Measurements from ENCODE around the gene SOX5. TPM values are rescaled to one million over a fixed set of nuclear protein-coding genes. Genes with fewer than 3 reads are reported as not detected.
"Not testable (repeated sequence)": the region's sequence is repeated elsewhere in the genome, so short reads cannot be mapped to it uniquely, and the experiment has no call there.

SOX5 gene
- total RNA-seq, 1 donor from 2014 or later: 2.1 TPM

DNA sequence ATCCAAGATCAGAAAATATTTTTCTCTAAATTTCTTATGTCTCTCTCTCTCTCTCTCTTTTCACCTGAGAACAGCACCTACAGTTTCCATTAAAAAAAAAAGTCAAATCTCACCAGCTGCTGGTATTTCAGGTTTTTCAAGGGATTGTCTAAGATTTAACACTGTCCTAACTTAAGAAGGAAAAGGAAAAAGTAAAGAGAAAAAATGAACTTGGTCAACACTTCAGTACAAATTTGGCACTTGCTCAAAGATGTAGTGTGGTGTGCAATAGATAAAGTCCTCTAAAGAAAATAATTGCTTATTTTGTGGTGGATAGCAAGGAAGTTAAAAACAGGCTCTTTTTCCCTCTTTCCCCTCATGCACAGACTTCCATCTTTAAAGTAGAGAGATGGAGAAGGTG lies 416.2 kb downstream of the SOX5 start:
- Mint-ChIP-seq H3K27ac (no peak overlapping the region), H3K36me3 (ENCODE audit: low read depth) (no peaks in the 10 kb centered on the region), H3K27me3 (no peaks in the 10 kb centered on the region), H3K4me1 (no peaks in the 10 kb centered on the region), H3K9me3 (no peaks in the 10 kb centered on the region), H3K4me3 (no peak overlapping the region)
- intact Hi-C loops (cut with micrococcal nuclease): no loop called here
- no peak for DNase-seq

DNA sequence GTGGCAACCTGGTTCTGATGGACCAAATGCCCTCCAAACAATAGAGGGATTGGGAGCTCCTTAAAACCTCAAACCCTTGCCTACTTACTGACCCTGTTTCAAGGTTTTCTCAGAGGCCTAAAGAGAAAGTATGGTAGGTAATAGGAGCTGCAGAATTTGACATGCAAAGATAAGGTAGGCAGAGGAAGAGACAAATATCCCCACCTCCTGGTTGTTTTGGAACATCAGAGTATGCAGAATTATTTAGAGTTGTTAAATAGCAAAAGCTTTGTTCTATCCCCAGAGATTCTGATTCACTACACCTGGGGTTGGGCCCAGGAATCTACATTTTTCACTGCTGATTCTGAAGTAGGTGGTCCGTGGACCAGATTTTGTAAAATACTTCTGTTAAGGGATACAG lies 421.2 kb downstream of the SOX5 start:
- no peaks in the 10 kb centered on the region for H3K27me3 Mint-ChIP-seq
- intact Hi-C loops (cut with micrococcal nuclease): no loop called here
- no peaks in the 10 kb centered on the region for H3K4me1 Mint-ChIP-seq
- DNase-seq: no peak
- no peak overlapping the region for H3K27ac Mint-ChIP-seq
- no peak overlapping the region for H3K4me3 Mint-ChIP-seq
- H3K9me3 Mint-ChIP-seq: no peaks in the 10 kb centered on the region
- no peaks in the 10 kb centered on the region for H3K36me3 Mint-ChIP-seq (ENCODE audit: low read depth)

DNA sequence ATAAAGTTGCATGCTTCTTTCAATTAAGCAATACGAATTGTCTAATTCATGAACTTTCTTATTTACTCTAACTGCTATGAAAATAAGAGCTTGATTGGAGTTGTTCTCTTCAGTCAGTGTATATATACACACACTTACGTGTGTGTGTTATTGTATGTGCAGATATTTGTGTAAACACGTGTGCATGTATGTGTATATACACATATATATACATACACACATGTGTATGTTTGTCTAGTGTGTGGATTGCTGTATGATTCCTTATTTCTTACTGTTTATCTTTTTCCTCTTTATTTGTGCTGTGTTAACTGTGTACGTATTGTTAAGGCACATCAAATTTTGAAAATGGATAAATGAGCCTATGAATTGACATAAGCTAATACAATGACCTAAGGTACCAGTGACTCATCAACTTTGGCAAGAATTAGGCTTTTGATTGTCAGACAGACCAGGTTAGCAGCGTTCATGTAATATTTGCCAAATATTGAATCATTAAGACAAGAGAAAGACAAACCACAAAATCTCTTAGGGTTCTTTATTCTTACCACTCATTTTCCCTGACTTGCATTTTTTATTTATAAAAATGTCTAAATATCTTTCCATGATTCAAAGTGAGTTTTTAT lies 423.9 kb downstream of the SOX5 start:
- no peak overlapping the region for H3K4me3 Mint-ChIP-seq
- no peak overlapping the region for H3K27ac Mint-ChIP-seq
- no peak for DNase-seq
- H3K36me3 Mint-ChIP-seq (ENCODE audit: low read depth): no peaks in the 10 kb centered on the region
- intact Hi-C loops (cut with micrococcal nuclease): no loop called here
- H3K27me3 Mint-ChIP-seq: no peaks in the 10 kb centered on the region
- no peaks in the 10 kb centered on the region for H3K4me1 Mint-ChIP-seq
- H3K9me3 Mint-ChIP-seq: no peaks in the 10 kb centered on the region

DNA sequence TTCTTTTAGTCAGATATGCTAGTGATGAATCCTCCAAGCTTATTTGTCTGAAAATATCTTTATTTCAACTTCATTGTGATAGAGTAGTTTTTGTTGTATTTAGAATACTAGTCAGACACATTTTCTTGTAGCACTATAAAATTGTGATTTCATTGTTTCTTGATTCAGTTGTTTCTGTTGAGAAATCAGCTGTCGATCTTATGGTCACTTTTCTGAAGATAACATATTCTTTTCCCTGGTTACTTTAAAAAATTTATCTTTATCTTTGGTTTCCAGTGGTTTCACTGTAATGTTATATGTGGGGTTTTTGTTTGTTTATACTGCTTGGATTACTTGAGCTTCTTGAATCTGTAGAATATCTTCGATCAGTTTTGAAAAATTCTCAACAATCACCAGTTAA lies 426.1 kb downstream of the SOX5 start:
- H3K27ac Mint-ChIP-seq: no peak overlapping the region
- no peaks in the 10 kb centered on the region for H3K9me3 Mint-ChIP-seq
- no peaks in the 10 kb centered on the region for H3K4me1 Mint-ChIP-seq
- intact Hi-C loops (cut with micrococcal nuclease): no loop called here
- H3K27me3 Mint-ChIP-seq: no peaks in the 10 kb centered on the region
- no peak for DNase-seq
- no peak overlapping the region for H3K4me3 Mint-ChIP-seq
- H3K36me3 Mint-ChIP-seq (ENCODE audit: low read depth): no peaks in the 10 kb centered on the region

DNA sequence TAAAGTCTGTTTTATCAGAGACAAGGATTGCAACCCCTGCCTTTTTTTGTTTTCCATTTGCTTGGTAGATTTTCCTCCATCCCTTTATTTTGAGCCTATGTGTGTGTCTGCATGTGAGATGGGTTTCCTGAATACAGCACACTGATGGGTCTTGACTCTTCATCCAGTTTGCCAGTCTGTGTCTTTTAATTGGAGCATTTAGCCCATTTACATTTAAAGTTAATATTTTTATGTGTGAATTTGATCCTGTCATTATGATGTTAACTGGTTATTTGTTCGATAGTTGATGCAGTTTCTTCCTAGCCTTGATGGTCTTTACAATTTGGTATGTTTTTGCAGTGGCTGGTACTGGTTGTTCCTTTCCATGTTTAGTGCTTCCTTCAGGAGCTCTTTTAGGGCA lies 430.0 kb downstream of the SOX5 start:
- H3K27ac Mint-ChIP-seq; intact Hi-C loops (cut with micrococcal nuclease); H3K36me3 Mint-ChIP-seq (ENCODE audit: low read depth): not testable (repeated sequence)

DNA sequence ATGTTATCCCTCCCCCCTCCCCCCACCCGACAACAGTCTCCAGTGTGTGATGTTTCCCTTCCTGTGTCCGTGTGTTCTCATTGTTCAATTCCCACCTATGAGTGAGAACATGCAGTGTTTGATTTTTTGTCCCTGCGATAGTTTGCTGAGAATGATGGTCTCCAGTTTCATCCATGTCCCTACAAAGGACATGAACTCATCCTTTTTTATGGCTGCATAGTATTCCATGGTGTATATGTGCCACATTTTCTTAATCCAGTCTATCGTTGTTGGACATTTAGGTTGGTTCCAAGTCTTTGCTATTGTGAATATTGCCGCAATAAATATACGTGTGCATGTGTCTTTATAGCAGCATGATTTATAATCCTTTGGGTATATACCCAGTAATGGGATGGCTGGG lies 433.7 kb downstream of the SOX5 start:
- H3K27ac Mint-ChIP-seq; H3K9me3 Mint-ChIP-seq; H3K4me3 Mint-ChIP-seq; intact Hi-C loops (cut with micrococcal nuclease); H3K27me3 Mint-ChIP-seq; DNase-seq; H3K36me3 Mint-ChIP-seq (ENCODE audit: low read depth); H3K4me1 Mint-ChIP-seq: not testable (repeated sequence)

More for the DNA sequence above, 430.0 kb downstream of the SOX5 start:
- DNase-seq, H3K4me3 Mint-ChIP-seq, H3K4me1 Mint-ChIP-seq, H3K9me3 Mint-ChIP-seq, H3K27me3 Mint-ChIP-seq: not testable (repeated sequence)

DNA sequence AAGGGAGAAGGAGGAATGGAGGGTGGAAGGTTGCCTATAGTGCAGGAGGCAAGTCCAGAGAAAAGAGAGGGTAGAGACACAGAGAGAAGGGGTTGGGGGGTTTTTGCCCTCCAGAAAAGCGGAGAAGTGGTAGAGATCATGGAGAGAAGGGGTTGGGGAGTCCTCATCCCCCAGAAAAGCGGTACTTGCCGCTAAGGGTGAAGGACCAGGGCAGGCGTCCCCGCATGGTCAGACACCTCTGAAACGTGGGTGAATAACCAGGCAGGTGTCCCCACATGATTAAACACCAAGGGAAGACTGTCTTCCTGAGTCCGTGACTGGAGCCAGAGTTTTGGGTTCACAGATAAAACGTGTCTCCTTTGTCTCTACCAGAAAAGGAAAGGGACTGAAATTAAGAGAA lies 439.0 kb downstream of the SOX5 start:
- H3K4me1 Mint-ChIP-seq: no peaks in the 10 kb centered on the region
- no peak overlapping the region for H3K27ac Mint-ChIP-seq
- no peaks in the 10 kb centered on the region for H3K36me3 Mint-ChIP-seq (ENCODE audit: low read depth)
- no peak for DNase-seq
- no peaks in the 10 kb centered on the region for H3K27me3 Mint-ChIP-seq
- no peak overlapping the region for H3K4me3 Mint-ChIP-seq
- intact Hi-C loops (cut with micrococcal nuclease): no loop called here
- no peaks in the 10 kb centered on the region for H3K9me3 Mint-ChIP-seq

DNA sequence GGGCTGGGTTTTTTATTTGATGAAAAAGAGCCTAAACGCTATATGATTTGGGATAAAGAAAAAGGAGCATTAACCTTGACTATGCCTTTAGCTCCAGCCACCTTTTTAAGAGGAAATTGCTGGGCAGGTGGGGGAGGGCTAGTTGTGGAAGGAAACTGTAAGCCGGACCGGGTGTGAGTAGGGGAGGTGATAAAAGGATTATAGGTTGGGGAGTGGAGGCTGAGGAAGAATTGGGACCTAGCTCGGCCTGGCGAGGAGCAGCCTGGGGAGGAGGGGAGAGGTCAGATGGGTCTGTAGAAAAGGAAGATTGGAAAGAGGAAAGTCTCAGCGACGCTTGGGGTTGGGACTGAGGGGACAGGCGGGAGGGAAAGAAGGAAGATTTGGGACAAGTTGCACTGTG lies 439.6 kb downstream of the SOX5 start:
- not testable (repeated sequence) for H3K9me3 Mint-ChIP-seq

DNA sequence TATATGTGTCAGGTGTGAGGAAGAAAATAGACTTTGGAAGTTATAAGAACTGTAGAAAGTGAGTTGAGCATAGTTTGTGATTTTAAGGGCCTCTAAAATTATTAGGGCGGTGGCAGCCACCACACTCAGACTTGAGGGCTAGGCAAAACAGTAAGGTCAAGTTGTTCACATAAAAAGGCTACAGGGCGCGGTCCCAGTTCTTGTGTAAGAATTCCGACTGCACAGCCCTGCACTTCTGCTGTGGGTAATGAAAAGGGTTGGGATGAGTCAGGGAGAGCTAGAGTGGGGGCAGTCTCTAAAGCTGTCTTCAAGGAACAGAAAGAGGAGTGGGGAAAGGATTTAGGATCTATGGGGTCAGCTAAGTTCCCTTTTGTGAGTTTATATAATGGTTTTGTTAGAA lies 441.7 kb downstream of the SOX5 start:
- H3K36me3 Mint-ChIP-seq (ENCODE audit: low read depth); H3K4me3 Mint-ChIP-seq; intact Hi-C loops (cut with micrococcal nuclease); H3K9me3 Mint-ChIP-seq; H3K27me3 Mint-ChIP-seq; DNase-seq; H3K27ac Mint-ChIP-seq; H3K4me1 Mint-ChIP-seq: not testable (repeated sequence)

More for the DNA sequence above, 439.6 kb downstream of the SOX5 start:
- H3K27ac Mint-ChIP-seq; H3K4me3 Mint-ChIP-seq; H3K4me1 Mint-ChIP-seq; H3K27me3 Mint-ChIP-seq; H3K36me3 Mint-ChIP-seq (ENCODE audit: low read depth); intact Hi-C loops (cut with micrococcal nuclease); DNase-seq: not testable (repeated sequence)

DNA sequence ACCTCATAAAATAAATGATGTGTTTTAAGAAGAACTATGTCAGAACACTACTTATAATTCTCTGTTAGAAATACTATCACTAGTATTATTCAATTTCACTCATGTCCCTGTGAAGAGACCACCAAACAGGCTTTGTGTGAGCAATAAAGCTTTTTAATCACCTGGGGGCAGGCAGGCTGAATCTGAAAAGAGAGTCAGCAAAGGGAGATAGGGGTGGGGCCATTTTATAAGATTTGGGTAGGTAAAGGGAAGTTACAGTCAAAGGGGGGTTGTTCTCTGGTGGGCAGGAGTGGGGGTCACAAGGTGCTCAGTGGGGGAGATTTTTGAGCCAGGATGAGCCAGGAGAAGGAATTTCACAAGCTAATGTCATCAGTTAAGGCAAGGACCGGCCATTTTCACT lies 443.7 kb downstream of the SOX5 start:
- H3K9me3 Mint-ChIP-seq; DNase-seq; intact Hi-C loops (cut with micrococcal nuclease); H3K27me3 Mint-ChIP-seq; H3K4me3 Mint-ChIP-seq; H3K4me1 Mint-ChIP-seq; H3K27ac Mint-ChIP-seq; H3K36me3 Mint-ChIP-seq (ENCODE audit: low read depth): not testable (repeated sequence)

DNA sequence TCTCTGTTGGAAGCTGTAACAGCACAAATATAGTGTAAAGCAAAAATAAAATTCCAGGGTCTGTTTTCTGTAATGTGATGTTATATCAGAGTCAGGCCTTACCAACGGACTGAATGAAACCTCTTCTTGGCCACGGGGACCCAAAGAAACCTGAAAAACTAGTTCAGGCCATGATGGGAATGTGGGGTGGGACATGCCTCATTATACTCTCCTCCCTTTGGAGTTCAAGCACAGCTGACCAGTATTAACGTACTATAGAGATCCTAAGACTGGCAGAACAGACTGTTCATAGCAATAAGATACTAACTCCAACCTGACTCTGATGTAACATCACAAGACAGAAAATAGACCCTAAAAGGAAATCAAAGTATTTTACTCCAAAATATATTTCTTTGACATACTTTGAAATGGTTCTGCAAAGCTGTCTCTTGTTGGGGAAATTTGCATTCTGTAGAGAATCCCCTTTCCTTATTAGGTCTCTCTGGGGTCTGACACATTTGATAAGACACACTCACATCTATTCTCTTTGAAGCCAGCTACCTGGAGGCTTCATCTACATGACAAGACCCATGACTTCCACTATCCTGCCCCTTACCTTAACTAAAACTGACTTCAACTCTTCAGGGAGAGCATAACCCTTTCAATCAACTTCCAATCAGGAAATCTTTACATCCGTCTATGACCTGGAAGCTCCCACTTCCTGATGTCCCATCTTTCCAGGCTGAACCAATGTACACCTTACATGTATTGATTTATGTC lies 444.6 kb downstream of the SOX5 start:
- no peak overlapping the region for H3K4me3 Mint-ChIP-seq
- H3K4me1 Mint-ChIP-seq: no peaks in the 10 kb centered on the region
- no peak for DNase-seq
- H3K36me3 Mint-ChIP-seq (ENCODE audit: low read depth): no peaks in the 10 kb centered on the region
- H3K9me3 Mint-ChIP-seq: peaks cover 4% of the 10 kb centered on the region
- intact Hi-C loops (cut with micrococcal nuclease): no loop called here
- H3K27me3 Mint-ChIP-seq: no peaks in the 10 kb centered on the region
- H3K27ac Mint-ChIP-seq: no peak overlapping the region

DNA sequence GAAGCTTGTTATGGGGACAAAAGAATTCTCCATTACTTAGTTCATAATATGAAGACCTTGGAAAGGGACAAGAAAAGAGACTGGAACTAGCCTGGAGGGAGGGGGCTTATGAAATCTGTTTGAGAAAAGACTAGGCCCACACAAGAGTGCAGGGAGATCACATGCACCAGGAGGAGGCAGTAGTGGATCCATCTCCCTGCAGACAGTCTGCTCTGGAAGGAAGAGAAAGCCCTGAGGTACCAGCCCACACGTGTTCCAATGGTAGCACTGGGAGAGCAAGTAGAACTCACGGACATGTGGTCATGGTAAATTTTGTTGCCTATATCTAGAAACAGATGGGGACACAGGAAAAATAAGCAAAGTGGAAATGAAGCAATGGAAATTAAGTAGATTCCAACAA lies 445.4 kb downstream of the SOX5 start:
- Mint-ChIP-seq H3K27ac (no peak overlapping the region), H3K36me3 (ENCODE audit: low read depth) (no peaks in the 10 kb centered on the region)
- intact Hi-C loops (cut with micrococcal nuclease): no loop called here

DNA sequence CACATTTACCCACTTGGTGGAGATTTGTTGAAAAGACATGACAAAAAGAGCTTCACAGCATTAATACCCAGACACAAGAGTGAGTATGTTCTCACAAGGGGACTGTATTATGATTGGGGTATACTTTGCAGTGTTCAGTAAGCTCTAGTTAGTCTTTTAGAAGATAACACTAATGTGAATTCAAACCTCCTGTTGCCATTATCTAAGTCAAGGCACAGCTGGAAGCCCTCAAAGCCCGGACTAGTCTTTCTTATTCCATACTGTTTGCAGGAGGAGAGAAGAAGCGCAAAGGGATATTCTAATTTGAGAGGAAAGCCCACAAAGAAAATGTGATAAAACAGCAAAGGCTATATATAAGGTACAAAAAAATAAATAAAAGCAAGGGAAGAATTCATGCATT lies 445.9 kb downstream of the SOX5 start:
- Mint-ChIP-seq H3K9me3 (peaks cover 4% of the 10 kb centered on the region), H3K27me3 (no peaks in the 10 kb centered on the region), H3K36me3 (ENCODE audit: low read depth) (no peaks in the 10 kb centered on the region), H3K4me1 (no peaks in the 10 kb centered on the region), H3K27ac (no peak overlapping the region), H3K4me3 (no peak overlapping the region)
- intact Hi-C loops (cut with micrococcal nuclease): no loop called here
- DNase-seq: no peak

More for the DNA sequence above, 445.4 kb downstream of the SOX5 start:
- Mint-ChIP-seq H3K4me3 (no peak overlapping the region), H3K4me1 (no peaks in the 10 kb centered on the region), H3K27me3 (no peaks in the 10 kb centered on the region), H3K9me3 (peaks cover 4% of the 10 kb centered on the region)
- DNase-seq: no peak

DNA sequence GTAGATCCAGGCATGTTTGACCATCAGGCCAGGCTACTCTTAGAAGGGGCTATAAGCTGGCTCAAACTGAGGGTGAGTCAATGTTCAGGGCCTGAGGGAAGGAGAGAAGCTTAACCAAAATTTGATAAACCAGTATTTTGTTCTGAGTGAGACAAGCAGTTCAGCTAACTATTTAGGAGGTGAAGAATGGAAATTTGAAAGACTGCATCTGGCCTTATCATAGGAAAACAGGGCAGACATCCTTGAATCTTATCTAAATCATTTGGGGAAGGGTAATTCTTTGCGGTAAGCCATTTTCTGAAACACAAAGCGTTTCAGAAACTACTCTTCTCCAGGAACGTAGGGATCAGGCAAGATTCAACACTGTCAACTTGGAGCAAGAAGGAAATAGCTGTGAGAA lies 447.2 kb downstream of the SOX5 start:
- Mint-ChIP-seq H3K27me3 (no peaks in the 10 kb centered on the region), H3K36me3 (ENCODE audit: low read depth) (no peaks in the 10 kb centered on the region), H3K4me1 (no peaks in the 10 kb centered on the region), H3K27ac (no peak overlapping the region), H3K4me3 (no peak overlapping the region), H3K9me3 (peaks cover 4% of the 10 kb centered on the region)
- no peak for DNase-seq
- intact Hi-C loops (cut with micrococcal nuclease): no loop called here

DNA sequence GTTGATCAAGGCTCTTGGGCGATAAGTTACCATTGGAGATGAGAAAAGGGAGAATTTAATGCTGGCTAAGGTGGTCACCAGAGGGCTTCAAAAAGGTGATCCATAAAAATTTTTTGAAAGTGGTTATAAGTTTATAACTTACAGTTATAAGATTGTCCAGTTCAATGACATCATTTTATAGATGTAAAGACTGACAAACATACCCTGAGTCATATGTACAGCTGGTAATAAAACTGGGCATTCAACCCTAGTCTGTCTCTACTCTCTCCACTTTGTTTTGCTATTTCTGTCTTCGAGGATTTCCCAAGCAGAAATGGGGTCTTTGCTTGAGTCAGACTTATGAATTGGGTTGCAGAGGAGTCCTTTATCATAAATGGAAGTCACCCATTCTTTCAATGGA lies 454.0 kb downstream of the SOX5 start:
- no peak for DNase-seq
- Mint-ChIP-seq H3K4me1 (no peaks in the 10 kb centered on the region), H3K27me3 (no peaks in the 10 kb centered on the region), H3K4me3 (no peak overlapping the region), H3K36me3 (ENCODE audit: low read depth) (no peaks in the 10 kb centered on the region), H3K27ac (no peak overlapping the region), H3K9me3 (no peaks in the 10 kb centered on the region)
- intact Hi-C loops (cut with micrococcal nuclease): no loop called here

Data from activated CD4-positive, alpha-beta T cell treated with anti-CD3 and anti-CD28 coated beads, Interleukin-2, amount 10 ng/mL, durations not matched to agents 24 days and 14 days (primary cell).